EL (cell line): ENCODE data around the gene CSF1.
"Not testable (repeated sequence)": the region's sequence is repeated elsewhere in the genome, so short reads cannot be mapped to it uniquely, and the experiment has no call there.

Source experiments
- DNase-seq: peaks from one replicate; pipeline ENCODE4 v3.0.0-alpha.2; 2016

CSF1 gene

GRCh38 chr1:109942434-109942833 lies 31.8 kb downstream of the CSF1 start:
- no peak for DNase-seq

- peak; percentile 62 for DNase-seq
Observed at GRCh38 chr1:109944541-109944940, 33.9 kb downstream of the CSF1 start.

GRCh38 chr1:109946511-109946910 lies 35.9 kb downstream of the CSF1 start:
- no peak for DNase-seq

- no peak for DNase-seq
Observed at GRCh38 chr1:109947582-109948284, 37.1 kb downstream of the CSF1 start.

GRCh38 chr1:109948285-109948630 lies 37.6 kb downstream of the CSF1 start:
- DNase-seq: no peak

- DNase-seq: no peak
Observed at GRCh38 chr1:109950038-109950437, 39.4 kb downstream of the CSF1 start.

GRCh38 chr1:109950509-109950908 lies 39.9 kb downstream of the CSF1 start:
- DNase-seq: no peak

- not testable (repeated sequence) for DNase-seq
Observed at GRCh38 chr1:109951501-109951900, 40.9 kb downstream of the CSF1 start.

GRCh38 chr1:109954041-109954512 lies 43.4 kb downstream of the CSF1 start:
- DNase-seq: no peak

GRCh38 chr1:109959632-109959973 lies 49.0 kb downstream of the CSF1 start:
- DNase-seq: no peak

GRCh38 chr1:109959974-109960744 lies 49.5 kb downstream of the CSF1 start:
- DNase-seq: peak; percentile 94

GRCh38 chr1:109960745-109961094 lies 50.1 kb downstream of the CSF1 start:
- no peak for DNase-seq

- DNase-seq: no peak
Observed at GRCh38 chr1:109963864-109964263, 53.2 kb downstream of the CSF1 start.

- peak; percentile 75 for DNase-seq
Observed at GRCh38 chr1:109969146-109969829, 58.6 kb downstream of the CSF1 start.

- DNase-seq: no peak
Observed at GRCh38 chr1:109969907-109970306, 59.3 kb downstream of the CSF1 start.

- DNase-seq: no peak
Observed at GRCh38 chr1:109971559-109971958, 60.9 kb downstream of the CSF1 start.

GRCh38 chr1:109974191-109974590 lies 63.5 kb downstream of the CSF1 start:
- no peak for DNase-seq

- peak; percentile 94 for DNase-seq
Observed at GRCh38 chr1:109975718-109976117, 65.1 kb downstream of the CSF1 start.

- no peak for DNase-seq
Observed at GRCh38 chr1:109976762-109977161, 66.1 kb downstream of the CSF1 start.

GRCh38 chr1:109977225-109977624 lies 66.6 kb downstream of the CSF1 start:
- DNase-seq: no peak

GRCh38 chr1:109977657-109978378 lies 67.2 kb downstream of the CSF1 start:
- DNase-seq: no peak

GRCh38 chr1:109978761-109979488 lies 68.3 kb downstream of the CSF1 start:
- no peak for DNase-seq
